Measurements from ENCODE around the gene PRR33. TPM values are rescaled to one million over a fixed set of nuclear protein-coding genes. Genes with fewer than 3 reads are reported as not detected.

The PRR33 gene
- total and polyA plus RNA-seq, 10 of the 15 experiments (the other 5 are each of a cell fraction or from before 2014, with no cell fraction given): 0.02 to 1.0 (median 0.38) TPM; not detected in 6

DNA sequence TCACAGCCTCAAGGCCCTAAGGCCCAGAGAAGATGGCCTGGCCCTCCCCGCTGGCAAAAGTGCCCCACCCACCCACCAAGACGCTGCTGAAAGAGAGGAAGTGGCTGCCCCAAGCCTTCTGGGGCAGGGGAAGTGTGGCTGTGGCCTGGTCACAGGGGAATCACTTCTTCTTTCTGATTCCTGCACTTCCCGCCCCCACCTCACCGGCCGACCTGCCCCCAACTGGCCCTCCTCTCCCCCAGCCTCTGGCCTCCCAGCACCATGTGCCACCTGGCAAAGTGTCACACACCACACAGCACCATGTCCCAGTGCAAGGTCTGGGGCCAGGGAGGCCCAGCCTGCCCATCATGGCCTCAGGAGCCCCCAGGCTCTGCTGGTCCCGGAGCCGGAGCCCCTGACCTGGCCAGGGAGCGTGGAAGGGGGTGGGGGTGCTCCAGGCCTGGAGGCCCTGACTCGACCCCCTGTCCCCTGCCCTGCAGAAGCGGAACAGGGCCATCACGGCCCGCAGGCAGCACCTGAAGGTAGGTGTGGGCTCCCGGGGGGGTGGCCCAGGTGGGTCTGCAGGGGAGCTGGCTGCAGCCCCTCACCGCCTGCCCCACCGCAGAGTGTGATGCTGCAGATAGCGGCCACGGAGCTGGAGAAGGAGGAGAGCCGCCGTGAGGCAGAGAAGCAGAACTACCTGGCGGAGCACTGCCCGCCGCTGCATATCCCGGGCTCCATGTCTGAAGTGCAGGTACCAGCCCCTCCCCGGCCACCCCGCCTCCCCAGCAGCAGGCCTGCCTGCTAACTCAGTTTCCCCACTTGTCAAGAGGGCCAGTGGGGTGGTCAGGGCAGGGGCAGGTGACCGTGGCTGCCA, 51.5 kb downstream of the PRR33 start (continued):
- TF ChIP-seq MTA3 (IDR thresholded peaks at IDR 0.05; ENCODE audit: borderline replicate concordance, low read length) (no peak), STAT1 (conservative IDR thresholded peaks at IDR 0.05) (no peak), SUPT20H (IDR thresholded peaks at IDR 0.05; ENCODE audit: borderline replicate concordance, control insufficient read depth, low read depth, low read length) (no peak), IRF5 (IDR thresholded peaks at IDR 0.05; ENCODE audit: borderline replicate concordance) (no peak), SKIL (IDR thresholded peaks at IDR 0.05; ENCODE audit: low read depth, poor library complexity, severe bottlenecking) (no peak), POU2F2 (IDR thresholded peaks at IDR 0.05; ENCODE audit: borderline replicate concordance, low read depth, low read length) (no peak), SIX5 (IDR thresholded peaks at IDR 0.05; ENCODE audit: low read depth, low read length, severe bottlenecking) (no peak), EED (IDR thresholded peaks at IDR 0.05; ENCODE audit: low read depth) (no peak), NFXL1 (IDR thresholded peaks at IDR 0.05; ENCODE audit: borderline replicate concordance) (no peak), NR2F1 (conservative IDR thresholded peaks at IDR 0.05) (peak; percentile 90)
- TF ChIP-seq, protein P1, sequence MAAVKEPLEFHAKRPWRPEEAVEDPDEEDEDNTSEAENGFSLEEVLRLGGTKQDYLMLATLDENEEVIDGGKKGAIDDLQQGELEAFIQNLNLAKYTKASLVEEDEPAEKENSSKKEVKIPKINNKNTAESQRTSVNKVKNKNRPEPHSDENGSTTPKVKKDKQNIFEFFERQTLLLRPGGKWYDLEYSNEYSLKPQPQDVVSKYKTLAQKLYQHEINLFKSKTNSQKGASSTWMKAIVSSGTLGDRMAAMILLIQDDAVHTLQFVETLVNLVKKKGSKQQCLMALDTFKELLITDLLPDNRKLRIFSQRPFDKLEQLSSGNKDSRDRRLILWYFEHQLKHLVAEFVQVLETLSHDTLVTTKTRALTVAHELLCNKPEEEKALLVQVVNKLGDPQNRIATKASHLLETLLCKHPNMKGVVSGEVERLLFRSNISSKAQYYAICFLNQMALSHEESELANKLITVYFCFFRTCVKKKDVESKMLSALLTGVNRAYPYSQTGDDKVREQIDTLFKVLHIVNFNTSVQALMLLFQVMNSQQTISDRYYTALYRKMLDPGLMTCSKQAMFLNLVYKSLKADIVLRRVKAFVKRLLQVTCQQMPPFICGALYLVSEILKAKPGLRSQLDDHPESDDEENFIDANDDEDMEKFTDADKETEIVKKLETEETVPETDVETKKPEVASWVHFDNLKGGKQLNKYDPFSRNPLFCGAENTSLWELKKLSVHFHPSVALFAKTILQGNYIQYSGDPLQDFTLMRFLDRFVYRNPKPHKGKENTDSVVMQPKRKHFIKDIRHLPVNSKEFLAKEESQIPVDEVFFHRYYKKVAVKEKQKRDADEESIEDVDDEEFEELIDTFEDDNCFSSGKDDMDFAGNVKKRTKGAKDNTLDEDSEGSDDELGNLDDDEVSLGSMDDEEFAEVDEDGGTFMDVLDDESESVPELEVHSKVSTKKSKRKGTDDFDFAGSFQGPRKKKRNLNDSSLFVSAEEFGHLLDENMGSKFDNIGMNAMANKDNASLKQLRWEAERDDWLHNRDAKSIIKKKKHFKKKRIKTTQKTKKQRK (IDR thresholded peaks at IDR 0.05; ENCODE audit: low read depth, low read length): no peak
- TF ChIP-seq, protein P2, sequence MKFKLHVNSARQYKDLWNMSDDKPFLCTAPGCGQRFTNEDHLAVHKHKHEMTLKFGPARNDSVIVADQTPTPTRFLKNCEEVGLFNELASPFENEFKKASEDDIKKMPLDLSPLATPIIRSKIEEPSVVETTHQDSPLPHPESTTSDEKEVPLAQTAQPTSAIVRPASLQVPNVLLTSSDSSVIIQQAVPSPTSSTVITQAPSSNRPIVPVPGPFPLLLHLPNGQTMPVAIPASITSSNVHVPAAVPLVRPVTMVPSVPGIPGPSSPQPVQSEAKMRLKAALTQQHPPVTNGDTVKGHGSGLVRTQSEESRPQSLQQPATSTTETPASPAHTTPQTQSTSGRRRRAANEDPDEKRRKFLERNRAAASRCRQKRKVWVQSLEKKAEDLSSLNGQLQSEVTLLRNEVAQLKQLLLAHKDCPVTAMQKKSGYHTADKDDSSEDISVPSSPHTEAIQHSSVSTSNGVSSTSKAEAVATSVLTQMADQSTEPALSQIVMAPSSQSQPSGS (IDR thresholded peaks at IDR 0.05; ENCODE audit: low read length): no peak
- TF ChIP-seq, protein P3, sequence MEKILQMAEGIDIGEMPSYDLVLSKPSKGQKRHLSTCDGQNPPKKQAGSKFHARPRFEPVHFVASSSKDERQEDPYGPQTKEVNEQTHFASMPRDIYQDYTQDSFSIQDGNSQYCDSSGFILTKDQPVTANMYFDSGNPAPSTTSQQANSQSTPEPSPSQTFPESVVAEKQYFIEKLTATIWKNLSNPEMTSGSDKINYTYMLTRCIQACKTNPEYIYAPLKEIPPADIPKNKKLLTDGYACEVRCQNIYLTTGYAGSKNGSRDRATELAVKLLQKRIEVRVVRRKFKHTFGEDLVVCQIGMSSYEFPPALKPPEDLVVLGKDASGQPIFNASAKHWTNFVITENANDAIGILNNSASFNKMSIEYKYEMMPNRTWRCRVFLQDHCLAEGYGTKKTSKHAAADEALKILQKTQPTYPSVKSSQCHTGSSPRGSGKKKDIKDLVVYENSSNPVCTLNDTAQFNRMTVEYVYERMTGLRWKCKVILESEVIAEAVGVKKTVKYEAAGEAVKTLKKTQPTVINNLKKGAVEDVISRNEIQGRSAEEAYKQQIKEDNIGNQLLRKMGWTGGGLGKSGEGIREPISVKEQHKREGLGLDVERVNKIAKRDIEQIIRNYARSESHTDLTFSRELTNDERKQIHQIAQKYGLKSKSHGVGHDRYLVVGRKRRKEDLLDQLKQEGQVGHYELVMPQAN (conservative IDR thresholded peaks at IDR 0.05): no peak
- TF ChIP-seq, protein P4, sequence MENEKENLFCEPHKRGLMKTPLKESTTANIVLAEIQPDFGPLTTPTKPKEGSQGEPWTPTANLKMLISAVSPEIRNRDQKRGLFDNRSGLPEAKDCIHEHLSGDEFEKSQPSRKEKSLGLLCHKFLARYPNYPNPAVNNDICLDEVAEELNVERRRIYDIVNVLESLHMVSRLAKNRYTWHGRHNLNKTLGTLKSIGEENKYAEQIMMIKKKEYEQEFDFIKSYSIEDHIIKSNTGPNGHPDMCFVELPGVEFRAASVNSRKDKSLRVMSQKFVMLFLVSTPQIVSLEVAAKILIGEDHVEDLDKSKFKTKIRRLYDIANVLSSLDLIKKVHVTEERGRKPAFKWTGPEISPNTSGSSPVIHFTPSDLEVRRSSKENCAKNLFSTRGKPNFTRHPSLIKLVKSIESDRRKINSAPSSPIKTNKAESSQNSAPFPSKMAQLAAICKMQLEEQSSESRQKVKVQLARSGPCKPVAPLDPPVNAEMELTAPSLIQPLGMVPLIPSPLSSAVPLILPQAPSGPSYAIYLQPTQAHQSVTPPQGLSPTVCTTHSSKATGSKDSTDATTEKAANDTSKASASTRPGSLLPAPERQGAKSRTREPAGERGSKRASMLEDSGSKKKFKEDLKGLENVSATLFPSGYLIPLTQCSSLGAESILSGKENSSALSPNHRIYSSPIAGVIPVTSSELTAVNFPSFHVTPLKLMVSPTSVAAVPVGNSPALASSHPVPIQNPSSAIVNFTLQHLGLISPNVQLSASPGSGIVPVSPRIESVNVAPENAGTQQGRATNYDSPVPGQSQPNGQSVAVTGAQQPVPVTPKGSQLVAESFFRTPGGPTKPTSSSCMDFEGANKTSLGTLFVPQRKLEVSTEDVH (IDR thresholded peaks at IDR 0.05; ENCODE audit: low read depth, partially characterized antibody): no peak
